ENCODE data around the gene BDNF. TPM values are rescaled to one million over a fixed set of nuclear protein-coding genes. Genes with fewer than 3 reads are reported as not detected.
A peak's percentile ranks its signal among the peaks of the same experiment; 100 is the strongest.

Gene BDNF
- total RNA-seq, 1 experiment from 2014 or later: 0.36 TPM

DNA sequence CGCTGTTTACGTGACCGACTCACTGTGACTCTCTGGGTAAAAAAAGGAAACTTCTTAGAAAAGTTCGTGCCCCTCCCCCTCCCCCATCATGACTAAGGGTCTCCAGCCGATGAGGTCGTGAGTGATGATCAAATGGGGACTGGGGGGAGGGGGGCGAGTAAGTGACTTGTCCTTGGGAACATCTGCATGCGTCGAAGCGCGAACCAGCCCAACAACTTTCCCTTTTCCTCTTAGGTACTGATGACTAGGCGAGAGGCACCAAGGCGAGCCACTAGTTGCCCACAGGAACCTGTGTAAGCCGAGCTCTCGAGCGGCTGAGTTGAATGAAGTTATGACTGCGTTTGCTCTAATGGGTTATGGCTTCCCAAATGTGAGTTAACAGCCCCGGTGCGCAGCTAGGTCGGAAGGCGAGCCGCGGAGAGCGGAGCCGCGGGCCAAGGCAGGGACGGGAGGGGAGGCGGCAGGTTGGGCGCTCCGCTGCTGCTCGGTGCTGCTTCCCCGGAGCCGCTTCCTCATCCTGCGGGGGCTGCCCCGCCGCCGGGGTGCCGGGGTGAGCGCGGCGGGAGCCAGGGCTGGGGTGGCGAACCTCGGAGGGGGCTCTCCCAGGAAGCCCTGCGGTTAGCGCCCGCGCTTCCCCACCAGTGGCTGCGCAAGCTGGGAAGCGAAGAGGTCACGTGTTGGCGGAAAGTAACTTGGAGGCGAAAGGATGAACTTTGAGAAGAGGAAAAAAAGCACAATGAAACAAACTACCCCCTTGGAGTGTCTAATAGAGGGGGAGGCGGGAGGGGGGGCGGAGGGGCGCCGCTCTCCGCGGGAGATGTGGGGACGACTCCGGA is 22.1 kb upstream of the BDNF start:
- peak overlapping the region; percentile 51 to 54 for H3K4me3 ChIP-seq (ENCODE audit: low read depth in 2 of 2, low read length in 2 of 2)
- H3K9me3 ChIP-seq (ENCODE audit: control insufficient read depth, insufficient read depth, low read depth, low read length): no peaks in the 10 kb centered on the region
- peaks cover 8% of the 10 kb centered on the region for H3K4me1 ChIP-seq (ENCODE audit: control insufficient read depth, insufficient read depth, low read length)
- H3K27me3 ChIP-seq (ENCODE audit: control insufficient read depth, insufficient read depth, low read length): peaks cover 37% of the 10 kb centered on the region
- ChIA-PET CTCF (interaction anchor here (1.1 kb wide), 1 partner anchor 23 kb away, joined by 3 read pairs; no protein-coding TSS in a partner anchor), POLR2A (no interaction called here)
- no peaks in the 10 kb centered on the region for H3K36me3 ChIP-seq (ENCODE audit: control insufficient read depth, insufficient read depth, low read length)
- DNase-seq (ENCODE audit: low read depth, low spot score) (no peak), ATAC-seq (peak; percentile 45)
- no peak for TF ChIP-seq TCF7L2 (IDR thresholded peaks at IDR 0.05; ENCODE audit: low read depth, low read length)
- TF ChIP-seq, protein P1, sequence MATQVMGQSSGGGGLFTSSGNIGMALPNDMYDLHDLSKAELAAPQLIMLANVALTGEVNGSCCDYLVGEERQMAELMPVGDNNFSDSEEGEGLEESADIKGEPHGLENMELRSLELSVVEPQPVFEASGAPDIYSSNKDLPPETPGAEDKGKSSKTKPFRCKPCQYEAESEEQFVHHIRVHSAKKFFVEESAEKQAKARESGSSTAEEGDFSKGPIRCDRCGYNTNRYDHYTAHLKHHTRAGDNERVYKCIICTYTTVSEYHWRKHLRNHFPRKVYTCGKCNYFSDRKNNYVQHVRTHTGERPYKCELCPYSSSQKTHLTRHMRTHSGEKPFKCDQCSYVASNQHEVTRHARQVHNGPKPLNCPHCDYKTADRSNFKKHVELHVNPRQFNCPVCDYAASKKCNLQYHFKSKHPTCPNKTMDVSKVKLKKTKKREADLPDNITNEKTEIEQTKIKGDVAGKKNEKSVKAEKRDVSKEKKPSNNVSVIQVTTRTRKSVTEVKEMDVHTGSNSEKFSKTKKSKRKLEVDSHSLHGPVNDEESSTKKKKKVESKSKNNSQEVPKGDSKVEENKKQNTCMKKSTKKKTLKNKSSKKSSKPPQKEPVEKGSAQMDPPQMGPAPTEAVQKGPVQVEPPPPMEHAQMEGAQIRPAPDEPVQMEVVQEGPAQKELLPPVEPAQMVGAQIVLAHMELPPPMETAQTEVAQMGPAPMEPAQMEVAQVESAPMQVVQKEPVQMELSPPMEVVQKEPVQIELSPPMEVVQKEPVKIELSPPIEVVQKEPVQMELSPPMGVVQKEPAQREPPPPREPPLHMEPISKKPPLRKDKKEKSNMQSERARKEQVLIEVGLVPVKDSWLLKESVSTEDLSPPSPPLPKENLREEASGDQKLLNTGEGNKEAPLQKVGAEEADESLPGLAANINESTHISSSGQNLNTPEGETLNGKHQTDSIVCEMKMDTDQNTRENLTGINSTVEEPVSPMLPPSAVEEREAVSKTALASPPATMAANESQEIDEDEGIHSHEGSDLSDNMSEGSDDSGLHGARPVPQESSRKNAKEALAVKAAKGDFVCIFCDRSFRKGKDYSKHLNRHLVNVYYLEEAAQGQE (IDR thresholded peaks at IDR 0.05; ENCODE audit: insufficient read depth in 1 of 2, low read depth in 2 of 2, low read length in 1 of 2): 0 out of 4 replicates have a peak, but pooled peaks of 1 of the 2 experiments have one; percentile 50
- intact Hi-C loops (cut with micrococcal nuclease; ENCODE audit: unreplicated experiment) (no loop called here), in situ Hi-C loops (cut with HindIII; ENCODE audit: low pct_unique_long_range_greater_than_20kb, low sequenced_read_pairs) (loop anchor here (25.0 kb wide), 1 partner anchor 390 kb away; the partner anchor contains the start of genes KIF18A and METTL15)
- no peak overlapping the region for H3K27ac ChIP-seq (ENCODE audit: low read length)
- no TSS peak for BruUV-seq (replicated peaks)

DNA sequence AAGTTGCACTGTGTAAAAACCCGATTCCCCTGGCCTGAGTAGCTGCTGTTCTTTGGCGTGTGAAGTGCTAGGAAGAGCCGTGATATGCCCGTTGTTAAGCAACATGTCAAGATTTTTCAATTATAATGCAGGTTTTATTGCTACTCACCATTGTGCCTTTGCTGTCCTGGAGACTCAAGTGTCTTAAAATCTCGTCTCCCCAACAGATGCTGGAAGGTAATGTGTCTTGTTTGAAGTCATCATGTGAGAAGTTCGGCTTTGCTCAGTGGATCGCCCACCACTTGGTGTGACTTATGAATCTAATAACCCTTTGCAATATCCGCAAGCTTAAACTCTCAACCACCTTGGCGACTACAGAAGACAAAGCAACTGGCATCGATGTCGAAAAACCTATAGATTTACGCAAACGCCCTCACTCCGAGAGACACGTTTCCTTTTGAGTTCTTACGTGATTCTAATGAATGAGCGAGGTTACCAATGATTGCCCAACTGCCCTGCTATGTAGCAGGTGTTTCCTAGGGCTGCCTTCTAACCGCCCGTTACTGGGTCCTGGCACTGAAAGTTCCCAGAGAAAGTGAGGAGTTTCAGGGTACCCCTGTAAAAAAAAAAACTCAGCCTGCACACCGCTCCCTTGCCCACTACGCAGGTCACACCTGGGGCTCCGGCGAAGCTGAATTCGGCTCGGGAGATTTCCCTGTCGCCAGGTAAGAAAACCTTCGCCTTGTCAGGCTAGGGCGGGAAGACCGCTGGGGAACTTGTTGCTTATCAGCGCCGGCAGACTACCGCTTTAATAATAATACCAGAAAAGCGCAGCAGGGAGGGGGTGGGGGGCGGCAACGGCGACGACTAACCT is 21.2 kb upstream of the BDNF start:
- no peaks in the 10 kb centered on the region for H3K36me3 ChIP-seq (ENCODE audit: control insufficient read depth, insufficient read depth, low read length)
- H3K27ac ChIP-seq (ENCODE audit: low read length): no peak overlapping the region
- peak overlapping the region; percentile 51 to 54 for H3K4me3 ChIP-seq (ENCODE audit: low read depth in 2 of 2, low read length in 2 of 2)
- ATAC-seq (no peak), DNase-seq (ENCODE audit: low read depth, low spot score) (no peak)
- CTCF ChIA-PET: no interaction called here
- peaks cover 44% of the 10 kb centered on the region for H3K27me3 ChIP-seq (ENCODE audit: control insufficient read depth, insufficient read depth, low read length)
- POLR2A ChIA-PET: no interaction called here
- no TSS peak for BruUV-seq (replicated peaks)
- no peaks in the 10 kb centered on the region for H3K9me3 ChIP-seq (ENCODE audit: control insufficient read depth, insufficient read depth, low read depth, low read length)
- TF ChIP-seq, protein P1 (IDR thresholded peaks at IDR 0.05; ENCODE audit: insufficient read depth in 1 of 2, low read depth in 2 of 2, low read length in 1 of 2): peak in 1 of 2 experiments; percentile 13; a peak in 1 of 4 replicates
- TF ChIP-seq SIN3A (IDR thresholded peaks at IDR 0.05; ENCODE audit: borderline replicate concordance, insufficient read depth, low read depth, low read length) (no peak), POLR2AphosphoS5 (IDR thresholded peaks at IDR 0.05; ENCODE audit: low read depth, low read length) (no peak), TCF7L2 (IDR thresholded peaks at IDR 0.05; ENCODE audit: low read depth, low read length) (no peak)
- TF ChIP-seq, protein P2, sequence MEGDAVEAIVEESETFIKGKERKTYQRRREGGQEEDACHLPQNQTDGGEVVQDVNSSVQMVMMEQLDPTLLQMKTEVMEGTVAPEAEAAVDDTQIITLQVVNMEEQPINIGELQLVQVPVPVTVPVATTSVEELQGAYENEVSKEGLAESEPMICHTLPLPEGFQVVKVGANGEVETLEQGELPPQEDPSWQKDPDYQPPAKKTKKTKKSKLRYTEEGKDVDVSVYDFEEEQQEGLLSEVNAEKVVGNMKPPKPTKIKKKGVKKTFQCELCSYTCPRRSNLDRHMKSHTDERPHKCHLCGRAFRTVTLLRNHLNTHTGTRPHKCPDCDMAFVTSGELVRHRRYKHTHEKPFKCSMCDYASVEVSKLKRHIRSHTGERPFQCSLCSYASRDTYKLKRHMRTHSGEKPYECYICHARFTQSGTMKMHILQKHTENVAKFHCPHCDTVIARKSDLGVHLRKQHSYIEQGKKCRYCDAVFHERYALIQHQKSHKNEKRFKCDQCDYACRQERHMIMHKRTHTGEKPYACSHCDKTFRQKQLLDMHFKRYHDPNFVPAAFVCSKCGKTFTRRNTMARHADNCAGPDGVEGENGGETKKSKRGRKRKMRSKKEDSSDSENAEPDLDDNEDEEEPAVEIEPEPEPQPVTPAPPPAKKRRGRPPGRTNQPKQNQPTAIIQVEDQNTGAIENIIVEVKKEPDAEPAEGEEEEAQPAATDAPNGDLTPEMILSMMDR (IDR thresholded peaks at IDR 0.05): no peak
- intact Hi-C loops (cut with micrococcal nuclease; ENCODE audit: unreplicated experiment): no loop called here
- H3K4me1 ChIP-seq (ENCODE audit: control insufficient read depth, insufficient read depth, low read length): peaks cover 8% of the 10 kb centered on the region
- in situ Hi-C loops (cut with HindIII; ENCODE audit: low pct_unique_long_range_greater_than_20kb, low sequenced_read_pairs): loop anchor here (25.0 kb wide), 1 partner anchor 391 kb away; the partner anchor contains the start of genes KIF18A and METTL15

Data from Panc1 (cell line).